ENCODE measurements around the gene SLCO1B1. TPM values are rescaled to one million over a fixed set of nuclear protein-coding genes. Genes with fewer than 3 reads are reported as not detected.

SLCO1B1 gene
- total RNA-seq, 1 donor from 2014 or later: 0.09 TPM

- Mint-ChIP-seq H3K27me3 (ENCODE audit: low read depth) (no peaks in the 10 kb centered on the region), H3K27ac (no peak overlapping the region), H3K4me3 (no peak overlapping the region), H3K36me3 (peaks cover 2% of the 10 kb centered on the region), H3K9me3 (peaks cover 34% of the 10 kb centered on the region), H3K4me1 (no peaks in the 10 kb centered on the region)
- TF ChIP-seq, protein P1, sequence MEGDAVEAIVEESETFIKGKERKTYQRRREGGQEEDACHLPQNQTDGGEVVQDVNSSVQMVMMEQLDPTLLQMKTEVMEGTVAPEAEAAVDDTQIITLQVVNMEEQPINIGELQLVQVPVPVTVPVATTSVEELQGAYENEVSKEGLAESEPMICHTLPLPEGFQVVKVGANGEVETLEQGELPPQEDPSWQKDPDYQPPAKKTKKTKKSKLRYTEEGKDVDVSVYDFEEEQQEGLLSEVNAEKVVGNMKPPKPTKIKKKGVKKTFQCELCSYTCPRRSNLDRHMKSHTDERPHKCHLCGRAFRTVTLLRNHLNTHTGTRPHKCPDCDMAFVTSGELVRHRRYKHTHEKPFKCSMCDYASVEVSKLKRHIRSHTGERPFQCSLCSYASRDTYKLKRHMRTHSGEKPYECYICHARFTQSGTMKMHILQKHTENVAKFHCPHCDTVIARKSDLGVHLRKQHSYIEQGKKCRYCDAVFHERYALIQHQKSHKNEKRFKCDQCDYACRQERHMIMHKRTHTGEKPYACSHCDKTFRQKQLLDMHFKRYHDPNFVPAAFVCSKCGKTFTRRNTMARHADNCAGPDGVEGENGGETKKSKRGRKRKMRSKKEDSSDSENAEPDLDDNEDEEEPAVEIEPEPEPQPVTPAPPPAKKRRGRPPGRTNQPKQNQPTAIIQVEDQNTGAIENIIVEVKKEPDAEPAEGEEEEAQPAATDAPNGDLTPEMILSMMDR (IDR thresholded peaks at IDR 0.05; ENCODE audit: unreplicated experiment): no peak
- DNase-seq (ENCODE audit: low spot score in 2 of 2, unreplicated experiment in 2 of 2): no peak
Observed at GRCh38 chr12:21264232-21264631, 133.2 kb downstream of the SLCO1B1 start.

- no peaks in the 10 kb centered on the region for H3K4me1 Mint-ChIP-seq
- TF ChIP-seq, protein P1 (IDR thresholded peaks at IDR 0.05; ENCODE audit: unreplicated experiment): no peak
- no peak overlapping the region for H3K27ac Mint-ChIP-seq
Observed at GRCh38 chr12:21265932-21266331, 134.9 kb downstream of the SLCO1B1 start.

GRCh38 chr12:21276826-21277225 is 145.8 kb downstream of the SLCO1B1 start:
- Mint-ChIP-seq H3K27me3 (ENCODE audit: low read depth) (no peaks in the 10 kb centered on the region), H3K4me1 (no peaks in the 10 kb centered on the region), H3K9me3 (peaks cover 12% of the 10 kb centered on the region), H3K27ac (no peak overlapping the region), H3K36me3 (no peaks in the 10 kb centered on the region), H3K4me3 (no peak overlapping the region)
- DNase-seq (ENCODE audit: low spot score in 2 of 2, unreplicated experiment in 2 of 2): no peak
- TF ChIP-seq, protein P1 (IDR thresholded peaks at IDR 0.05; ENCODE audit: unreplicated experiment): no peak

More at GRCh38 chr12:21265932-21266331, 134.9 kb downstream of the SLCO1B1 start:
- Mint-ChIP-seq H3K36me3 (peaks cover 2% of the 10 kb centered on the region), H3K9me3 (peaks cover 20% of the 10 kb centered on the region), H3K4me3 (no peak overlapping the region), H3K27me3 (ENCODE audit: low read depth) (no peaks in the 10 kb centered on the region)
- no peak for DNase-seq (ENCODE audit: low spot score in 2 of 2, unreplicated experiment in 2 of 2)

Other genes starting within 250 kb of the SLCO1B1 start
- gene SLCO1A2, start 203.7 kb downstream of the SLCO1B1 start, total RNA-seq: 3.9 to 4.6 TPM (median 4.4 TPM) in 3 replicates
- gene IAPP, start 241.7 kb downstream of the SLCO1B1 start, total RNA-seq: not detected in 3 replicates